Measurements from ENCODE around the gene CDHR2.
A peak's percentile ranks its signal among the peaks of the same experiment; 100 is the strongest.

Gene CDHR2

GRCh38 chr5:176610435-176610773 lies 61.3 kb downstream of the CDHR2 start:
- Mint-ChIP-seq H3K36me3 (ENCODE audit: low read depth) (no peaks in the 10 kb centered on the region), H3K4me1 (ENCODE audit: low read depth) (peaks cover 8% of the 10 kb centered on the region), H3K27ac (no peak overlapping the region), H3K4me3 (peak overlapping the region; percentile 49), H3K9me3 (no peaks in the 10 kb centered on the region), H3K27me3 (peaks cover 61% of the 10 kb centered on the region)
- intact Hi-C loops (cut with micrococcal nuclease): no loop called here

GRCh38 chr5:176611435-176611834 lies 62.3 kb downstream of the CDHR2 start:
- intact Hi-C loops (cut with micrococcal nuclease): no loop called here
- no peak overlapping the region for H3K27ac Mint-ChIP-seq
- H3K4me1 Mint-ChIP-seq (ENCODE audit: low read depth): peaks cover 8% of the 10 kb centered on the region
- H3K27me3 Mint-ChIP-seq: peaks cover 67% of the 10 kb centered on the region
- no peaks in the 10 kb centered on the region for H3K36me3 Mint-ChIP-seq (ENCODE audit: low read depth)
- H3K9me3 Mint-ChIP-seq: no peaks in the 10 kb centered on the region
- H3K4me3 Mint-ChIP-seq: no peak overlapping the region

GRCh38 chr5:176612008-176612407 lies 62.9 kb downstream of the CDHR2 start:
- Mint-ChIP-seq H3K4me1 (ENCODE audit: low read depth) (peaks cover 8% of the 10 kb centered on the region), H3K9me3 (no peaks in the 10 kb centered on the region), H3K4me3 (no peak overlapping the region), H3K27me3 (peaks cover 69% of the 10 kb centered on the region), H3K36me3 (ENCODE audit: low read depth) (no peaks in the 10 kb centered on the region), H3K27ac (no peak overlapping the region)
- intact Hi-C loops (cut with micrococcal nuclease): no loop called here

DNA sequence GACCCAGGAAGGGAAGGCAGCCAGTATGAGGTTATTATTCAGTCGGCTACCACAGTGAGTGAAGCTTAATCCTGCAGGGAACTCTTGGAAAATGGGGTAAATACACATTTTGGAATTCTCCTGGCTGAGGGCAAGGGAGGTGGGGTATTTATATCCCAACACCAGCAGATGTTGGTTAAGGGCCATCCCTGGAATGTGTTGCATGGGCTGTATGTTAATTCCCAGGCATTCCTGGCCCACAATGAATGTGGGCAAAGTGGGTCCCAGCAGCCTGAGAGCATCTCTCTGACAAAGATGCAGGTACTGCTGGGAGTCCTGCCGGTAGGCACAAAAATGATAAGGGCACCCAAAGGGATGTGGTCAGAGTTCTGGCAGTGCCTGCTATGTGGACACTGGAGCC lies 63.7 kb downstream of the CDHR2 start:
- H3K36me3 Mint-ChIP-seq (ENCODE audit: low read depth): no peaks in the 10 kb centered on the region
- H3K27ac Mint-ChIP-seq: no peak overlapping the region
- H3K27me3 Mint-ChIP-seq: peaks cover 72% of the 10 kb centered on the region
- H3K9me3 Mint-ChIP-seq: no peaks in the 10 kb centered on the region
- no peak overlapping the region for H3K4me3 Mint-ChIP-seq
- intact Hi-C loops (cut with micrococcal nuclease): no loop called here
- H3K4me1 Mint-ChIP-seq (ENCODE audit: low read depth): peaks cover 8% of the 10 kb centered on the region

DNA sequence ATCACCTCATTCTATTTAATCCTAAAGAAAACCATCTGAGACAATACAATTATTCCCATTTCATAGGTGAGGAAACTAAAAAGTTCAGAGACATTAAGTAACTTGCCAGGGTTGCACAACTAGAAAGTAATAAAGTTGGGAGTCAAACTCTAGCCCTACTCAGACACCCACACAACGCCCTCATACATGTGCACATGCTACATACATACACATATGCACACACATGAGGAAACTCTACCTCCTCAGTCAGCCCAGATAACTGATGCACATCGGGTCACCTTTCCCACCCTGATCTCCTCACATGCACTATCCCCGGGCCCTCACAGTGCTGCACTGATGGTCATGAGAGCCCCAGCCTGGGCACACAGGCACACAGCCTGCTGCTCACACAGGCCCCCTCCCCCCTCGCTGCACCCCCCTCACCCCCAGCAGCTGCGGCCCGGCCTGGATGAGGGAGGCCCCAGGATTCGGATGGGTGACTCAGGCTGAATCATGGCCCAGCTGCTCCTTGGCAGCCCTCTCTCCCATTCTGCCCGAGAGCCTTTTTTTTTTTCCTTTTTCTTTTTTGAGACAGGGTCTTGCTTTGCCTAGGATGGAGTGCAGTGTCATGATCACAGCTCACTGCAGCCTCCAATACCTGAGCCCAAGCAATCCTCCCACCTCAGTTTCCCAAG lies 65.8 kb downstream of the CDHR2 start:
- Mint-ChIP-seq H3K9me3 (no peaks in the 10 kb centered on the region), H3K27ac (no peak overlapping the region), H3K27me3 (peaks cover 77% of the 10 kb centered on the region), H3K36me3 (ENCODE audit: low read depth) (no peaks in the 10 kb centered on the region), H3K4me3 (no peak overlapping the region), H3K4me1 (ENCODE audit: low read depth) (peaks cover 4% of the 10 kb centered on the region)
- intact Hi-C loops (cut with micrococcal nuclease): no loop called here

GRCh38 chr5:176616511-176616910 lies 67.4 kb downstream of the CDHR2 start:
- no peak overlapping the region for H3K27ac Mint-ChIP-seq
- H3K9me3 Mint-ChIP-seq: no peaks in the 10 kb centered on the region
- intact Hi-C loops (cut with micrococcal nuclease): no loop called here
- peaks cover 86% of the 10 kb centered on the region for H3K27me3 Mint-ChIP-seq
- no peaks in the 10 kb centered on the region for H3K36me3 Mint-ChIP-seq (ENCODE audit: low read depth)
- H3K4me3 Mint-ChIP-seq: no peak overlapping the region
- peaks cover 13% of the 10 kb centered on the region for H3K4me1 Mint-ChIP-seq (ENCODE audit: low read depth)

DNA sequence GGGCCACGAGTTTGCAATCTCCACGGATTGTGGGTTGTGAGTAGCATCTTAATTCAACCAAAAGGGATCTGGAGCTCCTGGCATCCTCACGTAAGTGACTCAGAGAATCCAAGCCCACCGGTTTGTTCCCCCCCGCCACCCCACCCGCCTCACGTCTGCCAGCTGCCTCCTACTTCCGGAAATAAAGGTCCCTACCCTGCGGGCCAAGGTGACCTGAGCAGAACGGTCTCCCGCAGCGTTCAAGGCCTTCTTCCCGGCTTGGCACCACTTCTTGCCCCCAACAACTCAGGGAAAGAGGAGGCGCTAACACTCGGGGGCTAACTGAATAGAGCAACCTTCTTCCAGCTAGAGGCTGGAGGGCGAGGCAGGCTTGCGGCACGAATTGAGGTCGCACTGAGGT lies 69.6 kb downstream of the CDHR2 start:
- Mint-ChIP-seq H3K9me3 (no peaks in the 10 kb centered on the region), H3K27ac (no peak overlapping the region), H3K27me3 (peaks cover 83% of the 10 kb centered on the region), H3K36me3 (ENCODE audit: low read depth) (no peaks in the 10 kb centered on the region), H3K4me3 (no peak overlapping the region), H3K4me1 (ENCODE audit: low read depth) (peaks cover 13% of the 10 kb centered on the region)
- intact Hi-C loops (cut with micrococcal nuclease): no loop called here

DNA sequence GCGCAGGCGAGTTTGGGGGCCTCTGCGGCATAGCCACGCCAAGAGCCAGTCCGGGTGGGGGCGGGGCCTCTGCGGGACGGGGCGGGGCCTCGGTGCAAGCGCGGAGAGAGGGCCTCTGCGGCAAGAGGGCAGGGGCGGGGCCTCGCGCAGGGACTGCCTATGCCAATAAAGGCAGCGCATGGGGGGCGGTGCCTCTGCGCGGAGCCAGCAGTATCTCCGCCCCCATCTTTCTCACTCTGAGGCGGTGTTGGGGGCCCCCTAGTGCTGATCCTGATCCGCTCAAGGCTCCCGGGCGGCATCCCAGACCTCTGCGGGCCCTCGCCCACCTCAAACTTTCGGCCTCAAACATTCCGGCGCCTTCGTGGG lies 70.0 kb downstream of the CDHR2 start:
- H3K27me3 Mint-ChIP-seq: peaks cover 81% of the 10 kb centered on the region

DNA sequence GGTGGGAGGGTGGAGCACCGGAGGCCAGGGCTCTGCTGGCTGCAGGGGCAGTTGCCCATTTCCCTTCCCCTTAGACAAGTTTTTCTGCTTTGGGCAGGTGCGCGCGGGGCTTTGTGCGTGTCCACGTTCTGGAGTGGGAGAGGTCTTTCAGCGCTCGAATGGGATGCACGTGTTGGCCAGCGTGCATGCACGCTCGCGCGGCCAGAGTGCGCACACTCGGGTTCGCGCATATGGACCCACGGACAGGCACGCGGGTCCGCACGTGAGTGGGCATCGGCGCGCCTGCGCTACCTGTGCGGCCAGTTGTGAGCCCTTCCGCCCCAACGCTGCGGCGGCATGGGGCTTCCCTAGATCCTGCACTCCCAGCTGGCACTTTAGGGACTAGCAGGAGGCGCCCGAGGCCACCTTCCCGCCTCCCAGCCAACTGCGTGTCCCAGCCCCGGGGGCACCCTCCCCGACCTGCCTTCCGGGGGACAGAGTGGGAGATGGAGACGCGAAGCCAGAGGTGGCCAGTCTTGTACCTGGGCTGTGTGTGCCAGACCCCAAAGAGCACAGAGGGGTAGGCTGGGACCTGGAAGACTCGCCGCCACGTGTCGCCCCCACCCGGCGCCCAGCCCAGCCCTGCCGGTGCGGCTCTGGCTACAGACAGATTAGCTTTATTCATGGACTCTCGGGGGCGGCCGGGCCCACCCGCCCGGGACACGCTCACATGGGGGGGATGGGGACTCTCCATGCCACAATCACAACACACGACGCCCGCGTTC lies 70.6 kb downstream of the CDHR2 start:
- H3K4me1 Mint-ChIP-seq (ENCODE audit: low read depth): peaks cover 13% of the 10 kb centered on the region
- peak overlapping the region; percentile 71 for H3K4me3 Mint-ChIP-seq
- H3K36me3 Mint-ChIP-seq (ENCODE audit: low read depth): no peaks in the 10 kb centered on the region
- H3K9me3 Mint-ChIP-seq: no peaks in the 10 kb centered on the region
- H3K27ac Mint-ChIP-seq: no peak overlapping the region
- intact Hi-C loops (cut with micrococcal nuclease): no loop called here
- H3K27me3 Mint-ChIP-seq: peaks cover 87% of the 10 kb centered on the region

More for the DNA sequence above, 70.0 kb downstream of the CDHR2 start:
- no peak overlapping the region for H3K4me3 Mint-ChIP-seq
- no peak overlapping the region for H3K27ac Mint-ChIP-seq
- H3K4me1 Mint-ChIP-seq (ENCODE audit: low read depth): peaks cover 13% of the 10 kb centered on the region
- no peaks in the 10 kb centered on the region for H3K9me3 Mint-ChIP-seq
- intact Hi-C loops (cut with micrococcal nuclease): no loop called here
- no peaks in the 10 kb centered on the region for H3K36me3 Mint-ChIP-seq (ENCODE audit: low read depth)

DNA sequence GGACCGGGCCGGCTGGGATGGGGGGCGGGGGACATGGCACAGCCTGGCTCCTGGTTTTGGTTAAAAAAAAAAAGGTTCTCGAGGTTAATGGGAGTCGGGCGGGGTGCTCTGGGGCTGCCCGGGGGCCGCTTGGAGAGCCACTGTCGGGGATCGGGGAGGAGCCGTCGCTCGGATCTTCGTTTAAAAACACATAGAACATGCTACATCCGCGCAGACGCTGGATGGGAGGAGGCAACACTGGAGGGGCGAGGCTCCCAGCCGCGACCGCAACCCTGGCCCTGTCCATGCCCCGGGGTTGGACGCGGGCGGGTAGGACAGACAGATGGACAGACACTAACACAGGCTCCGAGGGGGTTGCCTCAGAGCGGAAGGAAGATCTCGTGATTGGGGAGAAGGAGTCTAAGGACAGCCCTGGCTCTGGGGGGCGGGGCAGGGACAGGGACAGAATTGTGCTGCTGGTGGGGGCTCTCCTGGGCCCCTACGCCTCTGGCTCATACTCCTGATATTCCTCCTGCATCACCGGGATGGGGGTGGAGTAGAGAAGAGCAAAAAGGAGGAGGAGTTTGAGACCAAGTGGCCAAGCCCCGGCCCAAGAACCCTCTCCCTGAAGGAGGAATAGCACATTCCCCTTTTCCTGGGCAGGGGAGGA lies 71.3 kb downstream of the CDHR2 start:
- H3K27ac Mint-ChIP-seq: no peak overlapping the region
- peaks cover 83% of the 10 kb centered on the region for H3K27me3 Mint-ChIP-seq
- H3K4me1 Mint-ChIP-seq (ENCODE audit: low read depth): peaks cover 13% of the 10 kb centered on the region

DNA sequence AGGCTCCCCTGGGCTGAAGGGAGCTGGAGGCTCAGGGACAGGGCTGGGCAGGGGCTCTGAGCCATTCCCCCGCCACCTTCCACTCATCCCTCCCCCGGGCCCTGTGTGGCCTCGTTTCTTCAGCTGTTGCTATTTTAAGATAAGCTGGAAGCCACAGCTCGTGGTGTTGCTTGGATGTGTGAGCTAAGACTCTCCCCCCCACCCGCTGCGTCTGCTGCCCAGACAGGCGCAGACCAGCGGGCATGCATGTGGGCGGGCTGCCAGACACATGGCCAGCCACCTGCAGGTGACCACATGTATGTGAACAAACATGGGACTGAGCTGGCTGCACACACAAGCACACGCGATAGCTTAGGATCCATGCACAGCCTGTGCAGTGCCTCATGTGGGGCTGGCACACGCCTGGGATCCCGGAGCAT lies 72.5 kb downstream of the CDHR2 start:
- peaks cover 13% of the 10 kb centered on the region for H3K4me1 Mint-ChIP-seq (ENCODE audit: low read depth)
- intact Hi-C loops (cut with micrococcal nuclease): no loop called here
- no peaks in the 10 kb centered on the region for H3K9me3 Mint-ChIP-seq
- H3K27me3 Mint-ChIP-seq: peaks cover 86% of the 10 kb centered on the region
- H3K4me3 Mint-ChIP-seq: no peak overlapping the region
- H3K36me3 Mint-ChIP-seq (ENCODE audit: low read depth): no peaks in the 10 kb centered on the region
- no peak overlapping the region for H3K27ac Mint-ChIP-seq

More for the DNA sequence above, 71.3 kb downstream of the CDHR2 start:
- no peaks in the 10 kb centered on the region for H3K9me3 Mint-ChIP-seq
- peak overlapping the region; percentile 71 for H3K4me3 Mint-ChIP-seq
- no peaks in the 10 kb centered on the region for H3K36me3 Mint-ChIP-seq (ENCODE audit: low read depth)
- intact Hi-C loops (cut with micrococcal nuclease): no loop called here

- Mint-ChIP-seq H3K27ac (no peak overlapping the region), H3K4me1 (ENCODE audit: low read depth) (peaks cover 13% of the 10 kb centered on the region), H3K4me3 (no peak overlapping the region), H3K9me3 (no peaks in the 10 kb centered on the region), H3K27me3 (peaks cover 86% of the 10 kb centered on the region), H3K36me3 (ENCODE audit: low read depth) (no peaks in the 10 kb centered on the region)
- intact Hi-C loops (cut with micrococcal nuclease): no loop called here
Measured at GRCh38 chr5:176624142-176624541, 75.0 kb downstream of the CDHR2 start.

- H3K9me3 Mint-ChIP-seq: no peaks in the 10 kb centered on the region
- H3K4me3 Mint-ChIP-seq: no peak overlapping the region
- intact Hi-C loops (cut with micrococcal nuclease): no loop called here
- no peak overlapping the region for H3K27ac Mint-ChIP-seq
- peaks cover 9% of the 10 kb centered on the region for H3K4me1 Mint-ChIP-seq (ENCODE audit: low read depth)
- no peaks in the 10 kb centered on the region for H3K36me3 Mint-ChIP-seq (ENCODE audit: low read depth)
- peaks cover 86% of the 10 kb centered on the region for H3K27me3 Mint-ChIP-seq
Measured at GRCh38 chr5:176624938-176625337, 75.8 kb downstream of the CDHR2 start.

- intact Hi-C loops (cut with micrococcal nuclease): no loop called here
- H3K36me3 Mint-ChIP-seq (ENCODE audit: low read depth): no peaks in the 10 kb centered on the region
- no peaks in the 10 kb centered on the region for H3K9me3 Mint-ChIP-seq
- no peak overlapping the region for H3K27ac Mint-ChIP-seq
- peaks cover 3% of the 10 kb centered on the region for H3K4me1 Mint-ChIP-seq (ENCODE audit: low read depth)
- no peak overlapping the region for H3K4me3 Mint-ChIP-seq
- peaks cover 83% of the 10 kb centered on the region for H3K27me3 Mint-ChIP-seq
Measured at GRCh38 chr5:176625512-176625911, 76.4 kb downstream of the CDHR2 start.

Measured in dendritic cell treated with granulocyte-macrophage colony-stimulating factor and Interleukin-4, amounts not matched to agents 40 ng/mL and 50 ng/mL, for 4 days (primary cell).